ENCODE results near the gene SAPCD2.

The SAPCD2 gene

DNA sequence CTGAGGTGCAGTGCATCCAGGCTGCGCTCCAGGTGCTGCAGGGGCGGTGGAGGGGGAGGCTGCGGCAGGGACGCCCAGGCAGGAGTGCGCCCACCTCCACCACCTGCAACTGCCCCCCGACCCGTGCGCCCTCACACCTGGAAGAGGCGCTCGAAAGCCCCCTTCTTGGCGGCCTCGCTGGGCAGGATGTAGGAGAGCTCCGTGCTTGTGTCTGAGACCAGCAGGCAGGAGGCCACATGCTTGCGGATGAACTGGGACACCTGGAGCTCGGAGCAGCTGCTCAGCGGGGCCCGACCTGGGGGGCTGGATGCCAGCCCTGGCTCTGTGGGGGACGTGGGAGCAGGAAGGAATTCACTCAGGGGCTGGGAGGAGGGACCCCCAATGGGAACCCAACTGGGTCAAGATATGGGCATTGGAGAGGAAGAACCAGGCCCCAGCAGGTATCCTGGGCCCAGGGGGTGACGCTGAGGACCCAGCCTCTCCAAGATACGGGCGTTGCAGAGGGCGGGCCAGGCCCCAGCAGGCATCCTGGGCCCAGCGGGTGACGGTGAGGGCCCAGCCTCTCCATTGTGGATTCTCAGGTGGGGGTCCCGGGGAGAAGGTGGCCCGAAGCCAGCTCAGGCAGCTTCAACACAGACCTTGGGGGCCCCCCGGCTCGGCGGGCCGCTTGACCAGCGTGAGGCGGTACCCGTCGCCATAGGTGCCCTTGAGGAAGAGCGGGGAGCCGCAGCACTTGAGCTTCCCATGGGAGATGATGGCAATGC, 55.4 kb downstream of the SAPCD2 start:
- no peak for FAIRE-seq

GRCh38 chr9:137014166-137014565, 56.2 kb downstream of the SAPCD2 start:
- FAIRE-seq: no peak

DNA sequence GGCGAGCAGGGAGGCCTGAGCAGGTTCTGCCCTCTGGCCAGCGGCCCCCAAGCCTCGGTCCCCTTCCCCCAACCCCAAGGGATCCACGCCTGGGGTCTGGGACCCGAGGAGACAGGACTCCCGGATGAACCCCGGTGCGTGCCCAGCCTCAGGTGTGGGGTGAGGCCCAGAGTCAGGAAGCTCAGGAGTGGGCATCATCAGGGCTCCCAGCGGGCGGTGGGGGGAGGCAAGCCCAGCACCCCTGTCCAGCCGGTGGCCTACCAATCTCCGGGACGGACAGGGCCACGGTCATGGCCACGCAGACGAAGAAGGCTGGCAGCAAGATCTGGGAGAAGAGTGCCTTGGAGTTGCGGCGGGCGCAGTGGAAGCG, 56.8 kb downstream of the SAPCD2 start:
- FAIRE-seq: no peak

DNA sequence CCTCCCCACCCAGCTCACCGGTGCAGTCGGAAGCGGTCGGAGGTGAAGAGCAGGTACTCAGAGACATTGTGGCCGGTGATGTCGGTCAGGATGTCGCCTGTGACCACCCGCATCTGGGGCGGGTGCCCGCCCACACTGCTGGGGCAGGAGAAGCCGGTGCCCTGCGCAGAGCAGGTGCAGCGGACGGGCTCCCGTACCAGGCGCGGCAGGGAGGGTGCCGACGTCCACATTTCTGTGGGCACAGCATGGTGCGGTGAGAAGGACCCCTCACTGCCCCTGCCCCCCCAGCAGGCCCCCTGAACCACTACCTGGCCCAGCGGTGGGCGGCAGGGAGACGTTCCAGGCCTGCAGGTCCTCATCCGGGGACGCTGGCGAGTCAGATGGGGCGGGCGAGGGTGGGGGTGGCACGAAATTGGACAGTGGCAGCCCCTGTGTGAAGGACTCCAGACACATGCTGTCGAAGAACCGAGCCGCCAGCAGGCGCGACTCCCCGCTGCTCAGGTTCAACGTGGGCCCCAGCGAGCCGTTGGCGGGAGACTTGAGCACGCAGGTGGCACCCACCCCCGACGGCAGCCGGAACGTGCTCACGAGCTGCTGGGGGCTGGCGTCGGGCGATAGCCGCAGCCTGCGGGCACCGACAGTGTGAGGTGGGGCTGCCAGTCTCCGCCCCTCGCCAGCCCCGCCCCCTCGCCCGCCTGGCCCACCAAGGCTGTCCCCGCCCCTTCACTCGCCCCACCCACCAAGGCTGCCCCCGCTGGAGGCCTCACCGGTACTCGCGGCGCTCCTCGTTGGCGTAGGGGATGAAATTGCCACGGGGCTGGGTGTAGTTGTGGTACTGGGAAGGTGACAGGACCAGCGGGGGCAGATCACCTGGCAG, 57.4 kb downstream of the SAPCD2 start:
- FAIRE-seq: no peak

Measured in G401.6 (cell line).